Effector CD4-positive, alpha-beta T cell (primary cell): ENCODE results near the gene GPR107.
A peak's percentile ranks its signal among the peaks of the same experiment; 100 is the strongest.

Experiments
- DNase-seq: peaks from one replicate; pipeline ENCODE4 v3.0.0-alpha.2; 2020

Gene GPR107

GRCh38 chr9:130054820-130055219, 1.1 kb downstream of the GPR107 start:
- DNase-seq, result no peak

GRCh38 chr9:130058154-130058553, 4.4 kb downstream of the GPR107 start:
- DNase-seq, result no peak

- no peak for DNase-seq
Observed at GRCh38 chr9:130058887-130059286, 5.2 kb downstream of the GPR107 start.

DNA sequence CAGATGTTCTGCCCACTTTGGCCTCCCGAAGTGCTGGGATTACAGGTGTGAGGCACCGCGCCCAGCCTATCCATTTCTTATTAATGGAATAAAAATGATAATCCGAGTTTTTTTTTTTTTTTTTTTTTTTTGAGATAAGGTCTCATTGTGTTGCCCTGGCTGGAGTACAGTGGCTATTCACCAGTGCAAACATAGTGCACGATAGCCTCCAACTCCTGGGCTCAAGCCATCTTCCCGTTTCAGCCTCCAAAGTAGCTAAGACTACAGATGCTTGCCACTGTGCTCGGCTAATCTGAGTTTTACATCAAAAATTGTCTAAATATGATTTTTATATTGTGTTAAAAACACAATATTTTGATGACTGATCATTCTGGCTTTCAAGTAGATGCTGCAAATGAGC, 6.6 kb downstream of the GPR107 start:
- no peak for DNase-seq

- DNase-seq, result no peak
Observed at GRCh38 chr9:130062750-130063149, 9.0 kb downstream of the GPR107 start.

DNA sequence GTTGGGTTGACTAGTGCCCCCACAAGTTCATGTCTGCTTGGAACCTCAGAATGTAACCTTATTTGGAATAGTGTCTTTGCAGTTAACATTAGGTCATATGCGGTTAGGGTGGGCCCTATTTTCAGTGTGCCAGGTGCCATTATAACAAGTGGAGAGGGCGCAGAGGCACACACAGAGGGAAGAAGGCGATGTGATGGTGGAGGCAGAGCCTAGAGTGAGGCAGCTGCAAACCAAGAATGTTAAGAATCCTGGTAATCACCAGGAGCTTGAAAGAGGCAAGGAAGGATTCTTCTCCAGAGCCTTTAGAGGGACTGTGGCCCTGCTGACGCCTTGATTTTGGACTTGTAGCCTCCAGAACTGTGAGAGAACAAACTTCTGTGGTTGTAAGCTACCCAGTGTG, 10.9 kb downstream of the GPR107 start:
- DNase-seq, result no peak

- DNase-seq, result no peak
Observed at GRCh38 chr9:130069048-130069447, 15.3 kb downstream of the GPR107 start.

GRCh38 chr9:130072515-130073235, 19.0 kb downstream of the GPR107 start:
- DNase-seq, result no peak

DNA sequence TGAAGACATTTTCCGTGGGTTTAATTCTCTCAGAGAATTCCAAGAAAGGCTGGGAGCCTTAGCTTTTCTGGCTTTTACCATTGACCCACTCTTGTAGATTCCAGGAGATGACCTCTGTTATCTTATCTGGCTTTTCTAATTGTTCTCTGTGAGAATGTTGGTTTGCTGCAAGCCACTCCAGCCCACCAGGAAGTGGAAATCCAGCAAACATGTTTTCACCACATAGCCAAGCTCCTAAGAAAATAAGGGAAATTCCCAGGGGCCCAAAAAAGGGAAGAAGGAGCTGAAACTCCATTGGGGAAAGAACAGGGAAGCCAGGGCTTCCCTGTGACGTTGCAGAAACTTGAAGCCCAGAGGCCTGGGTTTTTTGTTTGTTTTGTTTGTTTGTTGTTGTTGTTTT, 19.7 kb downstream of the GPR107 start:
- no peak for DNase-seq

DNA sequence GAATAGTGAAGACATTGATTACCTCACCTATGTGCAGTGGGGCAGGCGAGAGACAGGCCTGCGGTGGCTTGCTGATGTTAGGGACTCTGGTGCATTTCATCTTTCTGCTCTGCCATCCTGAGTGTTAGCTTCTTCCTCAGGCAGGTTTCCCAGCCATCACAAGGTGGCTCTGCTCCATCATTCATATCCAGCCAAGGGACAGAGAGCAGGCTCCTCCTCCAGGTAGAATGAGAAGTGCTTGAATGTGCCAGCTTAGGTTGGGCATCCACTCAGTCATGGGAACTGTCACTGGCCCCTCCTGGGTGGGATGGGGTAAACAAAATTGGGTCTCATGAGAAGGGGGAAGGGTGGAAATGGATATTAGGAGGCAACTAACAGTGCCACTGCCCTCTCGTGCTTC, 24.8 kb downstream of the GPR107 start:
- DNase-seq, result no peak

- no peak for DNase-seq
Observed at GRCh38 chr9:130084337-130084736, 30.6 kb downstream of the GPR107 start.

DNA sequence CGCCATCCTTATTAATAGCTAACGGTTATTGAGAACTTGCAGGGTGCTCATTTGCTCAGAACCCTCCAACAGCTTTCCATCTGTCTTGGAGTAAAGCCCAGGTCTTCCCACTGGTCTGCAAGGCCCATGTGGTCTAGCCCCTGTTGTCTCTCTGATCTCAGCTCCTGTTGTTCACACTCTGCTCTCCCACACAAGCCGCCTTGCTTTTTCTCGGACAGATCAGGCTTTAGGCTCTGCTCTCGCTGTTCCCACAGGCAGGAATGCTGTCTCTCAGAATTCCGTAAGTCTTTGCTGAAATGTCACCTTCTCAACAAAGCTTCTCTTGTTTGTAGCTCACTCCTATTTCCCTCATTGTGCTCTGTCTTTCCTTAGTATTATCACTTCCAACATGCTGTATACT, 34.3 kb downstream of the GPR107 start:
- DNase-seq, result no peak

GRCh38 chr9:130089141-130089540, 35.4 kb downstream of the GPR107 start:
- no peak for DNase-seq

DNA sequence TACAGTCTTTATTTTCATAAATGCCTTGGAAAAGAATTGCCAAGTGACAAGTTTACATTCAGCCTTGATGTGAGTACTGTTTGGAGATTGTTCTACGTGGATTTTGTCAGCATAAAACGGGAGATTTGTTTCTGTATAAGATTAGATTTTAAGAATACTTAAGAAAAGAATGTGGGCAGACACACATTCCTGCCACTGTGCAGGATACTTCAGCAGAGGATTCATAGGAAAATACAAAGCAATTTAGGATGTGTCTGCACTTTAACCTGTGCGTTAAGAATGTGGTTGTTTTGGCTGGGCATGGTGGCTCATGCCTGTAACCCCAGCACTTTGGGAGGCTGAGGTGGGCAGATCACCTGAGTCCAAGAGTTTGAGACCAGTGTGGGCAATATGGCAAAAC, 37.2 kb downstream of the GPR107 start:
- no peak for DNase-seq

- no peak for DNase-seq
Observed at GRCh38 chr9:130092910-130093309, 39.2 kb downstream of the GPR107 start.

DNA sequence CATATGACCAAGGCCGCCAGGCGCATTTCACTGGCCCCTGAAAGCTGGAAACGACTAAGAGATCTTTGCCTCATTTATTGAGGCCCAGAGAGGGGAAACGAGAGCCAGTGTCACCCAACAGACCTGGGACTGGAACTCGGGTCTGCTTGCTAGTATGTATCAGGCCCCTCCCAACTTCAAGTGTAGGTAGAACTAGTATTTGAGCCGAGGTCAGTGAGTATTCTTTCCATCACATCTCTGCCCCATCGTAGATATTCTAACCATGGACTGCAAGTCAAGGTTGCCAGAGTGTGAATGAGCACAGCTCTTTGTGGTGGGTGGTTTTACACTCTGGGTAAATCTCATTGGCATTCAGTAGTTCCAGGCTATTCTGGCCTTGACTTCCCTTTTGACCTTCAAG, 42.2 kb downstream of the GPR107 start:
- DNase-seq, result no peak

DNA sequence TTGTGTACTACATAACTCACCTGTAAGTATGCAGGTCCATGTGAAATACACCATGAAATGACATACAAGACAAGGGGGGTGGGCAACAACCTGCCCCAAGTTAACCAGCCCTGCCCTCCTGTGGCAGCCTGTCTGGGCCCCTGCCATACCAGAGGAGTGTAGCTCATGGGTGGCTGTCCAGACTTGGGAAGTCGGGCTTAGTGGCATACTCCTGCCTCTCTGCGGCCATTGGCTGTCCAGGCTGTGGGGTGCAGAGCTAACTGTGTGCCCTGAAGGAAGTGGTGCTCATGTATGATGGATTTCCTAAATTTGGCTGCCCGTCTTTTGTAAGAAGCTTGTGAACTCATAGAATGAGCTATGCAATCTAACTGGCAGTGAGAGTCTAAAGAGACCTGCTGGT, 47.0 kb downstream of the GPR107 start:
- no peak for DNase-seq

DNA sequence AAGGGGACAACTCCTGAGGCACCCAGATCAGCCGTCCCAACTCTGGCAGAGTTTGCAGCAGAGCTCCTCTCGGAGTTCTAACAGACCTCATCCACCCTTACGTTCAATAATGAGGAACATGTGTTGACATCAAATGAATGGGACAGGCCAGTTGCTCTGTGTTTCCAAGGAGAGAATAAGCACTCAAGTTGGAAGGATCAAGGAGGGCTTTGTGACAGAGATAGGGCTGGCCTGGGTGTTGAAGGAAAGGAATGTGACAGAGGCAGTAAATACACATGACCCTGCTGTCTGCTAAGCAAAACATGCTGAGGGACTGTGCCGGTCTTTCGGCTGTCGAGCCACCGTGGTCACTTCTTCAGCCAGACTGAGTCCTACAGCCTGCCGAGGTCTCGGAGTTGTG, 48.2 kb downstream of the GPR107 start:
- DNase-seq, result no peak

DNA sequence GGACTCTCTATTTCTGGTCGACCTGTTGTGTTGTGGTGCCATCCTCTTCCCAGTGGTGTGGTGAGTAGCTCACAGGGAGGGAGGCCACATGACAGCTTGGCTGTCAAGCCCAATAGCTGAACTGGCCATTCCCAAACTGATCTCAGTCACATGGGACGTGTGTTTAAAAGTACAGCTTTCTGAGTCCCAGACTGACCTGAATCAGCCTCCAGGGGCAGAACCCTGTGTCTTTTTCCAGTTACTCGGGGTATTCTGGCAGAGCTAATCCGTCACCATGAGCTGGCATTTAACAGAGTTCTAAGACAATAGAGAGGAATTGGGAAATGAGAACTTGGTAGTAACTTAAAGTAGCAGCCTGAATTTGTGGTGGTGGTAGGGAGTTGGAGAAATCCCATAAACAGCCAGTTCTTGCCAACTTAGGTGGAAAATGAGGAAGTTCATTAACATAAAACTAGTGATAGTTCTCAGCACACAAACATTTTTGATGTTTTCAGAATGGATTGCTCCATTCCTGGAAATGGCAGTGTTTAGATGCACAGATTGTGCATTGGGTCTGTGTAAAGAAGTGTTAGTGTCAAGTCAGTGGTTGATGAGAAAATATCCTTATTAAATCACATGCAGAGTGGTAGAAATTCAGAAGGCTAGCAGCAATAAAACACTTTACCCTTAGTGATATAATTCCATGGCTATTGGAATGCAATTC, 50.9 kb downstream of the GPR107 start:
- DNase-seq, result no peak

DNA sequence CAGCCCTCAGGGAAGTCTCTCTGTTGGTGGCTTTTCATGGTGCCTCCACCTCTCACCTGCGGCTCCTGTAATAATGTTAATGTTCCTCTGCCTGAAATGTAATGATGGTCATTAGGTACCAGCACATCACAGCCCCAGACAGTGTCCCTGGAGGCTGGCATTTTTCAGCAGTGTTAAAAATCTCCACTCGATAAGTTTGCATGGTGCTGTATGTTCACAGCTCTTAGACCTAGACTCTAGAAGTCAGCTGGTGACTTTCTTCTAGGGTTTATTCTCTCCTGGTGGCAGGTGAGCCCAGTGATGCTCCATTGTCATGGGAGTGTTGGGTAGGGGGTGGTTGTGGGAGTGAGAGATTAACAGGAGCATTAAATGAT, 53.1 kb downstream of the GPR107 start:
- DNase-seq, result no peak

GRCh38 chr9:130107234-130107861, 53.6 kb downstream of the GPR107 start:
- peak; percentile 85 for DNase-seq

- no peak for DNase-seq
Observed at GRCh38 chr9:130107955-130108354, 54.2 kb downstream of the GPR107 start.

GRCh38 chr9:130110166-130110565, 56.5 kb downstream of the GPR107 start:
- no peak for DNase-seq

DNA sequence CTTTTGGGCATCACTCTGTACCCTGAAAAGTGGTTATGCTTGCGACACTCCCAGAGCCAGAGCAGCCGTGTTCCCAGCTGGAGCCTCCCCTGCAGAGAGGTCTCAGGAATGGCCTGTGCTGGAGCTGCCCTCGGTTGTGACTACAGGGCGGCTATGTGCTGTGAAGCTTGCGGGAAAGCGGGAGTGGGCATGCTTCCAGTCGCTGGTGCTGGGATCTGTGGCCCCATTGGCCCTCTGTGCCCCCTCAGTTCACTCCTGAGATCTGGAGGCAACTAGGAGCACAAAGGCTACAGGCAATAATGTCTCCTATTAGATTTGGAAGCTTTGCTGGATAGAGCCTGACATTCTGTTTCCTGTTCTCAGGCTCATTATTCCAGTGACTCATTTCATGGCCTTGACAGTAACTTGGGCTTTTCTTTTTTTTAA, 56.9 kb downstream of the GPR107 start:
- no peak for DNase-seq
